GM12878 (cell line): ENCODE data around the gene ADAMTS19. TPM values are rescaled to one million over a fixed set of nuclear protein-coding genes. Genes with fewer than 3 reads are reported as not detected.

ENCODE experiments used
- ATAC-seq: fragments of 200-7000 bp; cut with Tn5 transposase; 3 replicates; pipeline ENCODE4 v1.9.1; 2020; ENCODE audit warnings: mild to moderate bottlenecking, moderate library complexity
- BruUV-seq: library from RNA; stranded (reverse); fragments of 400-500 nt; replicated peaks from 2 replicates; lab custom pipeline; 2021; lab: Mats Ljungman, UMichigan
- CTCF ChIA-PET: fragments of 300-600 bp; sonication (Branson Sonifier 250); formaldehyde crosslinking; extraction: SDS; loops from one replicate; lab custom pipeline; 2021; ENCODE audit warnings: inconsistent platforms; lab: Yijun Ruan, JAX
- POLR2A ChIA-PET: fragments of 350-600 bp; formaldehyde crosslinking; extraction: SDS; loops from one replicate; lab custom pipeline; 2021; ENCODE audit warnings: inconsistent platforms; lab: Charles Lee
- RAD21 ChIA-PET: fragments of 300-600 bp; sonication (Branson Sonifier 250); formaldehyde crosslinking; loops from one replicate; lab custom pipeline; 2023; ENCODE audit warnings: antibody characterized with exemption; ENCODE audit not compliant: unreplicated experiment; lab: Charles Lee
- SMC1A ChIA-PET: fragments of 300-600 bp; sonication (Branson Sonifier 250); formaldehyde crosslinking; loops from one replicate; lab custom pipeline; 2023; ENCODE audit not compliant: unreplicated experiment, uncharacterized antibody; lab: Charles Lee
- DNase-seq: peaks from one replicate; pipeline ENCODE4 v3.0.0-alpha.2; 2011; ENCODE audit warnings: low read depth, low spot score
- FAIRE-seq: peaks from 3 replicates; lab custom pipeline; 2011; peaks lifted over from hg19 to GRCh38; lab: Jason Lieb, UNC
- H2AFZ ChIP-seq: 2 replicates; pipeline ENCODE4 v1.6.0; 2011; ENCODE audit warnings: low read depth, low read length, control low read depth; ENCODE audit not compliant: control insufficient read depth
- H3K27ac ChIP-seq: 2 replicates; pipeline ENCODE4 v1.5.1; 2011; ENCODE audit warnings: control low read depth; ENCODE audit not compliant: control insufficient read depth, insufficient read depth
- H3K27me3 ChIP-seq, 2 experiments: replicated peaks in 1 of 2; 2 replicates each; pipeline versions ENCODE4 v1.6.0 to v1.6.1; 2011; ENCODE audit warnings: low read length in 1 of 2; ENCODE audit not compliant: control insufficient read depth in 2 of 2, insufficient read depth in 2 of 2
- H3K36me3 ChIP-seq, 2 experiments: 2 replicates each; pipeline ENCODE4 v1.5.1; 2011; ENCODE audit warnings: low read length in 1 of 2; ENCODE audit not compliant: control insufficient read depth in 2 of 2, insufficient read depth in 2 of 2
- H3K4me1 ChIP-seq: 2 replicates; pipeline ENCODE4 v1.6.1; 2011; ENCODE audit warnings: mild to moderate bottlenecking, low read length, moderate library complexity, mixed read lengths; ENCODE audit not compliant: control insufficient read depth, insufficient read depth
- H3K4me2 ChIP-seq: 2 replicates; pipeline ENCODE4 v1.6.0; 2011; ENCODE audit warnings: control low read depth; ENCODE audit not compliant: control insufficient read depth, insufficient read depth
- H3K4me3 ChIP-seq: fragments of 200-600 bp; sonication (generic); 2 replicates; pipeline ENCODE4 v1.5.1; 2016
- H3K79me2 ChIP-seq: 2 replicates; pipeline ENCODE4 v1.6.0; 2011; ENCODE audit warnings: low read length; ENCODE audit not compliant: control insufficient read depth, insufficient read depth
- H3K9ac ChIP-seq: 2 replicates; pipeline ENCODE4 v1.8.0; 2011; ENCODE audit warnings: low read length, control low read depth, mixed read lengths; ENCODE audit not compliant: control insufficient read depth, insufficient read depth
- H3K9me3 ChIP-seq: replicated peaks from 3 replicates; pipeline ENCODE4 v1.5.1; 2011; ENCODE audit warnings: mild to moderate bottlenecking, low read length; ENCODE audit not compliant: control insufficient read depth, insufficient read depth
- H4K20me1 ChIP-seq: 2 replicates; pipeline ENCODE4 v1.6.0; 2011; ENCODE audit not compliant: control insufficient read depth, insufficient read depth
- ATF3 ChIP-seq: IDR thresholded peaks from 2 replicates; pipeline ENCODE4 v1.6.1; 2011; ENCODE audit warnings: low read depth, mild to moderate bottlenecking, low read length, moderate library complexity, borderline replicate concordance; ENCODE audit errors: extremely low read depth
- BCL3 ChIP-seq: IDR thresholded peaks from 2 replicates; pipeline ENCODE4 v1.6.1; 2011; ENCODE audit warnings: borderline replicate concordance, low read depth, mild to moderate bottlenecking, moderate library complexity, low read length; ENCODE audit not compliant: insufficient read depth, poor library complexity, severe bottlenecking
- SUPT20H ChIP-seq: IDR thresholded peaks from 2 replicates; pipeline ENCODE4 v1.6.1; 2011; ENCODE audit warnings: low read depth, mild to moderate bottlenecking, low read length, moderate library complexity, borderline replicate concordance; ENCODE audit not compliant: control insufficient read depth
- TAF1 ChIP-seq: IDR thresholded peaks from 2 replicates; pipeline ENCODE4 v1.6.1; 2011; ENCODE audit warnings: mild to moderate bottlenecking, low read depth, low read length, borderline replicate concordance
- WGBS: methylation state at CpG from one replicate; pipeline ENCODE4 v1.1.6; 2016; ENCODE audit warnings: low lambda C conversion rate; ENCODE audit not compliant: insufficient replicate concordance, insufficient coverage; ENCODE audit errors: missing lambda C conversion rate; 5-methylcytosine and 5-hydroxymethylcytosine counted together
- in situ Hi-C: fragments of 300-500 bp; cut with MboI; formaldehyde crosslinking; loops from 9 replicates; pipeline ENCODE4 v1.14.3; 2018; ENCODE audit warnings: mixed read lengths
- intact Hi-C: fragments of 100-400 bp; cut with micrococcal nuclease; formaldehyde crosslinking; loops from one replicate; pipeline ENCODE4 v1.14.2; 2022; ENCODE audit not compliant: unreplicated experiment
- polyA plus RNA-seq, 11 experiments: library from polyadenylated mRNA; depleted of rRNA in 4 of 11; unstranded in 6 of 11; stranded (reverse) in 5 of 11; fragments of >200 nt; fragmentation: Nextera tagmentation in 4 of 11; fragmentation: Illumina TruSeq in 1 of 11; extraction: Ambion mirVana in 4 of 11; extraction: Trizol in 1 of 11; gene quantifications; 1 replicate in 1 of 11; 2 replicates in 10 of 11; pipeline versions ENCODE4 v1.2.1 to v1.2.3, GENCODE V29; 2011 to 2016; ENCODE audit warnings: inconsistent platforms in 2 of 11, missing spikeins in 2 of 11, low read depth in 1 of 11
- total RNA-seq, 4 experiments: library from RNA; depleted of rRNA in 3 of 4; stranded (reverse); fragments of >200 nt in 3 of 4; fragmentation: Illumina TruSeq in 1 of 4; extraction: Trizol in 1 of 4; gene quantifications; 2 replicates each; pipeline versions ENCODE4 v1.2.1 to v1.2.3, GENCODE V29; 2013 to 2021

ADAMTS19 gene
- total and polyA plus RNA-seq, 10 of the 15 experiments (the other 5 are each of a cell fraction or from before 2014, with no cell fraction given) = not detected

DNA sequence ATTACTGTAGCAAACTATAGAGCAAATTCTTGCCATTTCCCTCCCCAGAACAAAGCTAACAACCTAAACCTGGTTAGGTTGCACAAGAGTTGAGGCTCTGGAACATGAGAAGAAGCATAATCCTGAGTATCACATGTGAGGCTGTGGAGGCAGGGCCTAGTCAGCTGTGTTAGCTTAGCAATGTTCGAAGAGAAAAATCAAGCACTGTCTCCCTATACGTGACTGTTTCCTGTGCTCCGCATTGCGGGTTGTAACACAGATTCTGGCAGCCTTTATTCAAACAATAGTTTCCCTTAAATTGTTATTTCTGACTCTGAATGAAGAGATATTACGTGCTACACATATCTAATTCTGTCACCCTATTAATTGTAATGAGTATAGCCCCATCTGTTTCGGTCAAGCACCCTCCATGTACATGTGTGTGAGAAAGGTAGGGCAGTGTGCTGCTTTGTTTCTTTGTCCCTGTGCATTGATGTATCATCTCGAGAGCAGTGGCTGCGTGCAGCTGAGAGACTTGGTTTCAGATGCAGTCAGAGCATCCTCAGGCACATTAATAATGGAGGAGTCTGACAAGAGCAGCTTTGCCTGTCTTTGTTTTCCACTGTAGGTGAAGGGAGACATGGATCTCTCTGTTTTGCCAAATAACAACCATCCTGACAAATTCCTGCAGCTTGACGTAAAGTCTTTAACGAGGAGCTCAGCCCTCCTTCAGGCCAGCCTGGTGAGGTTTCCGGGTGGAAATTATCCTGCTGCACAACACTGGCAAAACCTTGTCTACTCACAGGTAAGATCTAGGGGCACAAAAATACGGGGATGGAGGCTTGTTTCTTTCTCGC is 287.7 kb downstream of the ADAMTS19 start, which contains the start of gene MINAR2:
TSS of gene MINAR2 (plus strand) at position 523 of the 836 bp plus-strand sequence. CDS start at position 620, 97 bp downstream.
- ChIA-PET RAD21 (no interaction called here), POLR2A (no interaction called here), CTCF (interaction anchor here (1.1 to 1.3 kb wide), 2 partner anchors 20 to 22 kb away, joined by 3 to 5 read pairs; no protein-coding TSS in a partner anchor), SMC1A (no interaction called here)
- Histone ChIP-seq H3K27ac (no peak within 1 kb of the TSS), H3K4me2 (no peak within 1 kb of the TSS), H3K4me1 (no peaks in the 10 kb centered on the region), H3K9ac (no peak within 1 kb of the TSS), H3K79me2 (no peaks in the 10 kb centered on the region), H4K20me1 (no peaks in the 10 kb centered on the region), H3K4me3 (no peak within 1 kb of the TSS), H3K36me3 (no peaks in the 10 kb centered on the region), H3K9me3 (no peaks in the 10 kb centered on the region), H3K27me3 (no peaks in the 10 kb centered on the region), H2AFZ (no peak within 1 kb of the TSS)
- BruUV-seq = no TSS peak
- TF ChIP-seq ATF3 (no peak), BCL3 (no peak), TAF1 (no peak), SUPT20H (no peak)
- FAIRE-seq (no peak), ATAC-seq (peak; percentile 92), DNase-seq (no peak)
- in situ Hi-C loops (no loop called here), intact Hi-C loops (no loop called here)
- 40% methylated on average over 13 of the region's 13 CpGs for WGBS
